Esophagus (tissue), 2 donors: Measurements from ENCODE around the gene FOXD1. TPM values are rescaled to one million over a fixed set of nuclear protein-coding genes. Genes with fewer than 3 reads are reported as not detected.

Source experiments
- H3K27ac ChIP-seq, 2 donors: one replicate each; pipeline ENCODE4 v1.5.1; 2013; ENCODE audit warnings: low read depth in 2 of 2, mild to moderate bottlenecking in 2 of 2, inconsistent platforms in 1 of 2, low read length in 1 of 2, moderate library complexity in 1 of 2
- H3K27me3 ChIP-seq, 2 donors: one replicate each; pipeline ENCODE4 v1.6.1; 2013; ENCODE audit warnings: low read length in 2 of 2, control low read depth in 1 of 2, mild to moderate bottlenecking in 1 of 2; ENCODE audit not compliant: insufficient read depth in 2 of 2, control insufficient read depth in 1 of 2
- H3K36me3 ChIP-seq, 2 donors: one replicate each; pipeline ENCODE4 v1.6.1; 2013; ENCODE audit warnings: low read length in 1 of 2; ENCODE audit not compliant: control insufficient read depth in 2 of 2, insufficient read depth in 2 of 2
- H3K4me1 ChIP-seq, 2 donors: one replicate each; pipeline ENCODE4 v1.6.1; 2013; ENCODE audit warnings: low read length in 1 of 2; ENCODE audit not compliant: control insufficient read depth in 2 of 2, insufficient read depth in 2 of 2
- H3K4me3 ChIP-seq, 2 donors: one replicate each; pipeline ENCODE4 v1.5.1; 2013; ENCODE audit warnings: low read length in 2 of 2, mild to moderate bottlenecking in 2 of 2, low read depth in 1 of 2, moderate library complexity in 1 of 2
- H3K9me3 ChIP-seq, 2 donors: one replicate each; pipeline ENCODE4 v1.6.1; 2013; ENCODE audit warnings: mild to moderate bottlenecking in 2 of 2, low read depth in 1 of 2, low read length in 1 of 2, moderate library complexity in 1 of 2; ENCODE audit not compliant: control insufficient read depth in 2 of 2, insufficient read depth in 1 of 2
- WGBS, 2 donors: extraction: QIAGEN DNeasy Blood & Tissue Kit; methylation state at CpG; one replicate each; pipeline ENCODE4 v1.1.7; 2013; 5-methylcytosine and 5-hydroxymethylcytosine counted together
- polyA plus RNA-seq, 2 donors: library from polyadenylated mRNA; stranded (reverse); fragments of 200-250 nt; gene quantifications; one replicate each; pipeline ENCODE4 v1.2.3, GENCODE V29; 2013
- donor health status: healthy with polysubstance abuse.
- donor health status: Bipolar disorder and iron deficiency.

FOXD1 gene
- polyA plus RNA-seq, 2 donors = 0.31 to 1.3 TPM

GRCh38 chr5:73450672-73451223 lies 2.2 kb upstream of the FOXD1 start:
- H3K36me3 ChIP-seq = no peaks in the 10 kb centered on the region
- H3K9me3 ChIP-seq = peaks cover 0 to 2% of the 10 kb centered on the region in 2 donors
- peak overlapping the region in 1 of 2 donors; percentile 29 for H3K4me3 ChIP-seq
- peaks cover 3 to 15% of the 10 kb centered on the region in 2 donors for H3K4me1 ChIP-seq
- H3K27me3 ChIP-seq = peaks cover 0 to 38% of the 10 kb centered on the region in 2 donors
- 11 to 12% methylated on average over 27 of the region's 27 CpGs for WGBS, 2 donors
- no peak overlapping the region for H3K27ac ChIP-seq

GRCh38 chr5:73450137-73450536 lies 1.6 kb upstream of the FOXD1 start:
- Histone ChIP-seq H3K9me3 (peaks cover 0 to 2% of the 10 kb centered on the region in 2 donors), H3K36me3 (no peaks in the 10 kb centered on the region), H3K27ac (no peak overlapping the region), H3K4me1 (peaks cover 3 to 15% of the 10 kb centered on the region in 2 donors), H3K4me3 (no peak overlapping the region), H3K27me3 (peaks cover 0 to 38% of the 10 kb centered on the region in 2 donors)
- 15 to 21% methylated on average over 7 of the region's 7 CpGs for WGBS, 2 donors

GRCh38 chr5:73447530-73448462 lies 781 bp downstream of the FOXD1 start:
- peaks cover 6 to 44% of the 10 kb centered on the region in 2 donors for H3K27me3 ChIP-seq

GRCh38 chr5:73446631-73447529 lies 1.7 kb downstream of the FOXD1 start:
- Histone ChIP-seq H3K9me3 (peaks cover 0 to 11% of the 10 kb centered on the region in 2 donors), H3K4me1 (peaks cover 3 to 15% of the 10 kb centered on the region in 2 donors), H3K36me3 (no peaks in the 10 kb centered on the region), H3K4me3 (peak overlapping the region; percentile 53 to 55), H3K27ac (peak overlapping the region in 1 of 2 donors; percentile 43), H3K27me3 (peaks cover 6 to 48% of the 10 kb centered on the region in 2 donors)
- 3% methylated on average over 74 to 119 of the region's 119 CpGs for WGBS, 2 donors

More at GRCh38 chr5:73447530-73448462, 781 bp downstream of the FOXD1 start:
- H3K4me1 ChIP-seq = peaks cover 3 to 15% of the 10 kb centered on the region in 2 donors
- peak overlapping the region; percentile 53 to 55 for H3K4me3 ChIP-seq
- no peaks in the 10 kb centered on the region for H3K36me3 ChIP-seq
- H3K9me3 ChIP-seq = peaks cover 0 to 9% of the 10 kb centered on the region in 2 donors
- H3K27ac ChIP-seq = peak overlapping the region; percentile 45 to 69
- WGBS, 2 donors = 1% methylated on average over 48 to 127 of the region's 127 CpGs

- Histone ChIP-seq H3K4me3 (peak overlapping the region in 1 of 2 donors; percentile 55), H3K4me1 (peaks cover 0 to 10% of the 10 kb centered on the region in 2 donors), H3K9me3 (peaks cover 0 to 11% of the 10 kb centered on the region in 2 donors), H3K36me3 (no peaks in the 10 kb centered on the region), H3K27ac (peak overlapping the region in 1 of 2 donors; percentile 9), H3K27me3 (peaks cover 6 to 48% of the 10 kb centered on the region in 2 donors)
- 30 to 31% methylated on average over 7 of the region's 7 CpGs for WGBS, 2 donors
These were observed 2.6 kb downstream of the FOXD1 start for GRCh38 chr5:73445665-73446630.

GRCh38 chr5:73444499-73445438 lies 3.8 kb downstream of the FOXD1 start:
- WGBS, 2 donors = 32 to 33% methylated on average over 43 of the region's 43 CpGs
- no peak overlapping the region for H3K4me3 ChIP-seq
- peaks cover 0 to 10% of the 10 kb centered on the region in 2 donors for H3K4me1 ChIP-seq
- peaks cover 0 to 9% of the 10 kb centered on the region in 2 donors for H3K9me3 ChIP-seq
- no peaks in the 10 kb centered on the region for H3K36me3 ChIP-seq
- no peak overlapping the region for H3K27ac ChIP-seq
- peaks cover 6 to 44% of the 10 kb centered on the region in 2 donors for H3K27me3 ChIP-seq

- H3K4me3 ChIP-seq = no peak overlapping the region
- H3K9me3 ChIP-seq = peaks cover 0 to 9% of the 10 kb centered on the region in 2 donors
- whole genome bisulfite sequencing, 2 donors = 26% methylated on average over 39 of the region's 39 CpGs
- H3K27me3 ChIP-seq = peaks cover 6 to 41% of the 10 kb centered on the region in 2 donors
- H3K27ac ChIP-seq = no peak overlapping the region
- H3K36me3 ChIP-seq = no peaks in the 10 kb centered on the region
- H3K4me1 ChIP-seq = peaks cover 0 to 9% of the 10 kb centered on the region in 2 donors
These were observed 4.6 kb downstream of the FOXD1 start for GRCh38 chr5:73443829-73444498.
